GM21529 (cell line): ENCODE measurements around the gene YBEY.

Experiments
- ATAC-seq: cut with Tn5 transposase; IDR thresholded peaks from one replicate; pipeline ENCODE4 v1.9.1; 2021; ENCODE audit not compliant: unreplicated experiment

YBEY gene

DNA sequence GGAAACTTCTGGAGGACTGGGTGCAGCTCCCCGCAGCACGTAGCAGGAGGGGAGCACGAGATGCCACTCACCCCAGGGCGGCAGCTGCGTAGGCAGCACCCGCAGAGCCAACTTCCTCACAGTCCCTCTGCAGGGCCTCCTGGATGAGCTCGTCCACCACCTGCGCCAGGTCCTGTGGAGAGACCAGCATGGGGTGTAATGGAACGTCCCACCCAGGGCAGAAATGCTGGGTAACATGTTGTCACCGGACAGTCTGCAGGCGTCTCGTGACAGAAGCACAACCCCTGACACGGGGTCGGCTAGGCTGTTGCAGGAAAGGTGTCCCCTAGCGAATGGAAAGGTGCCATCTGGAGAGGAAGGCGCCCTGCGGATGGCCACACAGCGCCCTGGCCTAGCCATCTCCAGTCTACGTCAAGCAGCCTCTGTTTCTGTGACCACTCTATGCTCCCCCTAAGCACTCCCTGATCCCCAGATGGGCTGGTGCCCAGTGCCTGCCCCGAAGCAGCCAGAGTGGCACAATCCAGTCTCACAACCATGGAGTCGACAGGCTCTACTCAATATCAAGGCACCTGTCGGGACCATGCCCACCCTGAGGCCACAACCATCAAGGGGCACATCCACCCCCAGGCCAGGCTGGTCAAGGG is 22.0 kb upstream of the YBEY start:
- no peak for ATAC-seq

GRCh38 chr21:46264690-46265144 is 21.4 kb upstream of the YBEY start:
- no peak for ATAC-seq

DNA sequence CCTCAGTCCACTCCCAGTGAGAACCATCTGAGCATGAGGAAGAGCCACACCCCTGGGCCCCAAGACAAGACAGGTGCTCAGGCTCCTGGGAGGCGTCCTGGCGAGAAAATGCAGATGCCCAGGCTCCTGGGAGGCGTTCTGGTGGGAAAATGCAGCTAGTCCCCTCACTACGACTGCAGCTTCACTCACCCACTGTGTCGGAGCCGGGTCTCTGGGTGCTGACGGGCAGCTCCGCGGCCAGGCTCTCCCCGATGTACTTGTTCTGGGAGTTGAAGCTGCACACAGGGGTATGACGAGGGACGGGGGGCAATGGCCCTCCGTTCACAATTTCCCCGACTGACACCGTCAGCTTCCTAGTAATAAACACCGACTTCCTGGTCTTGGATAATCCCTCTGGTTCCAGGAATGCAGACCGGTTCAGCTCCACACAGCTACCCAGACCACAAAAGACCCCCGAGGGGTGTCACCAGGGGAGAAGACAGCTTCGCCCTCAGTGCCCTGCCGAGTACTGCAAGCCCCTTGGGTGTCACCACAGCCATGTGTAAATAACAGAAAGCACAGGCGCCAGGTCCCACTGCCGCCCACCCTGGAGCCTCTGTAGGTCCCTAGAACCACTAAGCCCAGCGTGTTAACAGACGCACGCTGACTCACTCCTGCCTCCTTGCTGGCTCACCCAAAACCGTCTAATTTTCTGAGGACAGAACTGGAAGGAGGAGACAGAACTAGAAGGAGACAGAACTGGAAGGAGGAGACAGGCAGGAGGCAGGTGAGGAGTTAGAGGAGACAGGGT is 20.2 kb upstream of the YBEY start:
- no peak for ATAC-seq

DNA sequence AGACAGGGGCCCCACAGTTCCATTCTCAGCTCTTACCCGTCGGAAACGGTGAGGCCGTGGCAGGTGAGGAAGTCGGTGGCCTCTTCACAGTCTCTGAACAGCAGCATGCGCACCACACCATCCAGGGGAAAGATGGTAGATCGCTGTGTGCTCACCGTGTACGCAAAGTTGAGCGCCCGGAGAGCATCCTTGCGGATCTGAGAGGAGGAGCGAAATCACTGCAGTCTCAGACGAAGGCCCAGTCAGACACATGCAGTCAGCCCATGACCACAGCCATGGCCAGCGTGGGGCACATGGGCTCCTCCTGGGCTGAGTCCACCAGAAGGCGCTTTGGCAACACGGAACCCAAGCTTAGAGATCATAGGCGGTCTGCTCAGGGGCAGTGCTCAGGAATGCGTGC is 19.2 kb upstream of the YBEY start:
- ATAC-seq, result no peak

DNA sequence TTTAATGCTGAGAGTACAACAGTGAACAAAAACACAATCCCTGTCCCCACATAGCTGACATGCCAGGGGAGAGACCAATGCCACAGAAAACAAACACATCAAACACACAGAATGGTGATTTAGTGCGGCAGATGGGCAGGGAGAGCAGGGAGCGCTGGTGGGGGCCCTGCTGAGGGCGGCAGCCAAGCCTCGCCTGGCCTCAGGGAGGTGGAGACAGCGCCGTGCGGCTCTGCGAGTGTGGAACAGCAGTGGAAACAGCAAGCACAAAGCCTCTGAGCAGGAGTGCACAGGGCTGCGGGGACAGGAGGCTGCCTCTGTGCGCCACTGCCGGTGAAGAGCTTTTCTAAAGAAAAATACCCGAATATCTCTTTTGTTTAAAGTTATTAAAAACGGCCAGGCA is 17.8 kb upstream of the YBEY start:
- no peak for ATAC-seq

GRCh38 chr21:46269466-46269865 is 16.7 kb upstream of the YBEY start:
- ATAC-seq, result no peak

DNA sequence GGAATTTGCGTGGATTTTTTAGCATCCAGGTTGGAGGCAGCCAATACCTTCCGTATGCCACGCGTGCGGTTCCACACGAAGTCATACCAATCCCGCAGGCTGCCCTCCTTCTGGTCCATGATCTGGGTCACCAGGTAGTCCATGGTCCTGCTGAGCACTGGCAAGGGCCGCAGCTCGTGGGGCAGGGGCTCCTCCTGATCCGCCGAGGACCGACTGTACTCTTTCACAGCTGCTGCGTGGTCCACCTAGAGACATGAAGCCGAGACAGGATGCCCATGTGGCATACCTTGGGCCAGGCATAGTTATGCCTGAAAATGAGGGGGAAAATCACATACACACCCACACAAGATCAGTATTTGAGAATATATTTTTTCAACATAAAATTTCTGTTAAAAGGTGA is 12.8 kb upstream of the YBEY start:
- ATAC-seq, result no peak

DNA sequence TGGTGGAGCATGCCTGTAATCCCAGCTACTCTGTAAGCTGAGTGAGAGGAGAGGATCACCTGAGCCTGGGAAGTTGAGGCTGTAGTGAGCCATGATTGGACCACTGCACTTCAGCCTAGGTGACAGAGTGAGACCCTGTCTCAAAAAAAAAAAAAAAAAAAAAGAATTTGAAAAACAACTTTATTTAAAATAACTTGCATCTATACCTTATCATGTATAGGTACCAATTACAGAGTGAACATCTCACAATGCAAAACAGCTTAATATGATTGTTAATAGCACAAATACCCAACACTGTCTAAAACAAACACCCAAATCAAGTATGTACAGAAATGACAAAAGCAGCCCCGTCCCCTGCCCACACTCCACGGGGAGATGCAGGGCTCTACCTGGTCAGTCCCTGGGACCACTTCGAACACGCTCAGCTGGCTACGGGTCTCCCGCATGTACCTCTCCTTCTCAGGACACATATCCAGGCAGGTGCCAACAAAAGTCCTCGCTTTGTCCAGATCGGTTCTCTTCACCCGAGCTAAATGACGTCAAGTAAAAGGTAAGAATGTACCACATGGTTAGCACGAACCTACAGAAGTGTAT is 11.2 kb upstream of the YBEY start:
- no peak for ATAC-seq

GRCh38 chr21:46284077-46284644 is 2.0 kb upstream of the YBEY start:
- no peak for ATAC-seq

- ATAC-seq, result no peak
These were observed 1.4 kb upstream of the YBEY start for GRCh38 chr21:46284733-46285132.

DNA sequence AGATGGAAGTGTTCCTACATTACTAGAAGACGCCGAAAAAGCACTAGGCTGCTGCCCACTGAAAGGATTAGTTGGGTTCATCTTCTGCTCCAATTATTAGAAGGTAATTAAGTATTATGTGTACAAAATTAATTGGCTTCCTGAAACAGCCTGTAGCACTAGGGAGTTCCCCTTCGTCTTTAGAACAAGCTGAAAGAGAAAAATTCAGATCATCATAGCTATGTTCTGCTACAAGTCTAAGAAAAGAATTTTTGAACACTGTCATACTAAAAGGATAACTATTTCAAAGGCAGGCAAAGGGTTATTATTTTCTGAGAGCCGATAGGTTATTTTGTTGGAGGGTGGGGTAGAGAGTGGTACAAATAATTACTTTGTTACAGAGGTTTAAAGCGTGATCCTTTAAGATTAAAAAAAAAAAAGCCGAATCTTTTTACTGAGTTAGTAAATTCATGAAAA is 908 bp upstream of the YBEY start, which contains the start of gene MCM3AP:
MCM3AP (minus strand) TSS at position 406 of the 456 bp plus-strand sequence; CDS start at position 81, 325 bp downstream.
- ATAC-seq, result no peak

GRCh38 chr21:46286648-46287002 is 483 bp downstream of the YBEY start:
- ATAC-seq, result peak; percentile 7

DNA sequence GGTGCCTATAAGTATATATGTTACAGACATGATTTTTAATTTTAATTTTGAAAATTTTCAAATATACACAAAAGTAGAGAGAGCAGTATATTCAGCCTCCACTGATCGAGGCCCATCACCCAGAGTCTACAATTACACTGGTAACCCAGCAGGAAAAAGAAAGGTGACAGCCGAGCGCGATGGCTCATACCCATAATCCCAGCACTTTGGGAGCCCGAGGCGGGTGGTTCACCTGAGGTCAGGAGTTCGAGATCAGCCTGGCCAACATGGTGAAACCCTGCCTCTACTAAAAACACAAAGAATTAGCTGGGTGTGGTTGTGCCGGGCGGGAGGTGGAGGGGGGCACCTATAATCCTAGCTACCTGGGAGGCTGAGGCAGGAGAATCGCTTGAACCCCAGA is 1.4 kb downstream of the YBEY start:
- no peak for ATAC-seq

GRCh38 chr21:46289655-46290179 is 3.6 kb downstream of the YBEY start:
- ATAC-seq, result no peak

DNA sequence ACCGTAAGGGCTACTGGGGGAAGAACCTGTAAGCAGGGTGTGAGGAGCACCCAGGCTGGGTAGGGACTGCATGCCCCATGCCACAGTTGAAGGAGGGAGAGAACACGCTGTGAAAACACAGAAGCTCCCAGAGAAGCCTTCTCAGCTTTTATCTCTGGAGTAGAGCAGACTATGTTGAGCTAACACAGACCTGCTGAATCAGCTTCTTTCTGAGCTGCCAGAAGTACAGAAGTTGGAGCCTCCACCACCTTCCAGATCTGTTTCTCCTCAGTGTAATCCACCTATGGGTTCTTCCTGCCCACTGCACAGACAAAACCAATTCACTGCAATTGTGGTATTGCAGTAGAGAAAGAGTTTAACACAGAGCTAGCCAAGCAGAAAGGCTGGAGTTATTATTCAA is 5.4 kb downstream of the YBEY start:
- no peak for ATAC-seq

- ATAC-seq, result no peak
These were observed 8.6 kb downstream of the YBEY start for GRCh38 chr21:46294647-46295176.

GRCh38 chr21:46295177-46295770 is 9.1 kb downstream of the YBEY start:
- ATAC-seq, result no peak

DNA sequence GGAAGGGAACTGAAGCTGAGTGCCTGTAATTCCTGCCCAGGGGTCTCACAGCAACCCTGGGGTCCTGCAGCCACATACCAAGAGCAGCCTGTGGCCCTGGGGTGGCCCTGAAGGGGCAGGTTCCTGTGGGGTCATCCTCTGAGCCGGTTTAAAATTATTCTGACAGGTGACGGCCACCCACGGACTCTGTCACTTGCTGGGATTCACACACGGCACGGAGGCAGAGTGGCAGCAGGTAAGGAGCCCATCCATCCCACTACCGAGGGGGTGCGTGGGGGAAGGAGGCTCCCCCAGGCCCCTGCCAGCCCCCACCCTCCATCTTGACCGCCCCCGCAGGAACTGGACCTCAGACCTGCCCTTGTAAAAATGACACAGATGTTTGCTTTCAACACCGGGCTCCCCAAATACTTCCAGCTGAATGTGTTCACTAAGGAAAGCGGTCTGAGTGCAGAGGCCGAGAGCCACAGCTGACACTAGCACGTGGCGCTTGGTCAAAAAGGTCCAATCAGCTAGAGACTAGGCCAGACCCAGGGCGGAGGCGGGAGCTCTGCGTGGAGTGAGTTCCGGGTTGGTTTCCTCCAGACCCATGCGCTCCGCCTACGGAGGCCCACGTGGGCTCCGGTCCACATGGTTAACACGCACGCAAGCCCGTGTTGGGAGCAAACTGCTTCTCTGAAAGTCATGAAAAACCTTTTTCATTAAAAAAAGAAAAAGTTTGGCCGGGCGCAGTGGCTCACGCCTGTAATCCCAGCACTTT is 10.0 kb downstream of the YBEY start:
- ATAC-seq, result no peak

DNA sequence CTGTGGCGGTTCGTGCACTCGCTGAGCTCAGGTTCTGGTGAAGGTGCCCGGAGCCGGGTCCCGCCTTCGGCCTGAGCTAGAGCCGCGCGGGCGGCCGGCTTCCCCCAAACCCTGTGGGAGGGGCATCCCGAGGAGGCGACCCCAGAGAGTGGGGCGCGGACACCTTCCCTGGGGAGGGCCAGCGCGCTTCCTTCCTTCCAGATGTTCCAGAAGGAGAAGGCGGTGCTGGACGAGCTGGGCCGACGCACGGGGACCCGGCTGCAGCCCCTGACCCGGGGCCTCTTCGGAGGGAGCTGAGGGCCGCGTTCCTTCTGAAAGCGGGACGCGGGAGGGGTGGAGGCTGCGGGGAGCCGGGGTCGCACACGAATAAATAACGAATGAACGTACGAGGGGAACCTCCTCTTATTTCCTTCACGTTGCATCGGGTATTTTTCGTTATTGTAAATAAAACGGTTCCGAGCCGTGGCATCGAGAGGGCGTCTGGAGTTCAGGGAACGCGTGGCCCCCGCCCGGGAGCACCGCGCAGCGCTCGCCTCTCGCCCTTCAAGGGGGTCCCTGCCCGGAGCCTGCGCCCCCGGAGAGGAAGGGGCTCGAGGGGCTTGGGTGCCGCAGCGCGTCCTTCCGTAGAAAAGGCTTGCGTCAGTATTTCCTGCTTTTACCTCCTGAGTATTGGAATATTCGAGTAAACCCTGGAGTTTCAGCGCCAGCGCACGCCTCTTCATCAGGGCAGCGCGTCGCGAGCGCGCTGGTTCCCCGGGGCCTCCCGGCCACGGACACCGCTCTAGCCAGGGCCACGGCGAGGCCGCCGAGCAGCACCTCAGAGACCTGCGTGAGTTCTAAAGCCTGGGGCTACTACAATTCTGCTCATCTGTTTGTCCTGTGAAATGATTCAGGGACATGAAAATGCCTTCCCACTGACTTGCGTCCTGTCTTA is 11.5 kb downstream of the YBEY start:
- ATAC-seq, result no peak
